GM23248 (cell line): Measurements from ENCODE around the gene PATJ. TPM values are rescaled to one million over a fixed set of nuclear protein-coding genes. Genes with fewer than 3 reads are reported as not detected.
"Not testable (repeated sequence)": the region's sequence is repeated elsewhere in the genome, so short reads cannot be mapped to it uniquely, and the experiment has no call there.

Experiments
- DNase-seq: peaks from one replicate; pipeline ENCODE4 v3.0.0-alpha.2; 2015
- H2AFZ ChIP-seq: fragments of 200-600 bp; sonication (generic); 2 replicates; pipeline ENCODE4 v1.6.1; 2016; ENCODE audit warnings: antibody characterized with exemption
- H3F3A ChIP-seq: fragments of 200-600 bp; sonication (generic); 2 replicates; pipeline ENCODE4 v1.6.1; 2016; ENCODE audit warnings: mild to moderate bottlenecking, antibody characterized with exemption, mixed run types; ENCODE audit not compliant: insufficient read depth
- H3K27ac ChIP-seq: fragments of 200-600 bp; sonication (generic); 2 replicates; pipeline ENCODE4 v1.5.1; 2016; ENCODE audit warnings: mild to moderate bottlenecking
- H3K27me3 ChIP-seq: fragments of 200-600 bp; sonication (generic); replicated peaks from 2 replicates; pipeline ENCODE4 v1.6.1; 2016; ENCODE audit warnings: mild to moderate bottlenecking; ENCODE audit not compliant: insufficient read depth
- H3K36me3 ChIP-seq: fragments of 200-600 bp; sonication (generic); 2 replicates; pipeline ENCODE4 v1.6.1; 2016; ENCODE audit warnings: low read depth, mild to moderate bottlenecking
- H3K4me1 ChIP-seq: fragments of 200-600 bp; sonication (generic); 2 replicates; pipeline ENCODE4 v1.6.1; 2016; ENCODE audit warnings: mild to moderate bottlenecking; ENCODE audit not compliant: insufficient read depth
- H3K4me2 ChIP-seq: fragments of 200-600 bp; sonication (generic); one replicate; pipeline ENCODE4 v1.6.1; 2016; ENCODE audit warnings: mild to moderate bottlenecking; ENCODE audit not compliant: unreplicated experiment
- H3K4me3 ChIP-seq: fragments of 200-600 bp; sonication (generic); 2 replicates; pipeline ENCODE4 v1.5.1; 2016; ENCODE audit warnings: mild to moderate bottlenecking
- H3K79me2 ChIP-seq: fragments of 200-600 bp; sonication (generic); 2 replicates; pipeline ENCODE4 v1.6.1; 2016; ENCODE audit warnings: mild to moderate bottlenecking; ENCODE audit not compliant: insufficient read depth
- H3K9ac ChIP-seq: fragments of 200-600 bp; sonication (generic); 2 replicates; pipeline ENCODE4 v1.6.1; 2016; ENCODE audit warnings: mild to moderate bottlenecking
- H3K9me2 ChIP-seq: fragments of 200-600 bp; sonication (generic); 2 replicates; pipeline ENCODE4 v1.6.1; 2016; ENCODE audit warnings: mixed run types, mild to moderate bottlenecking, moderate library complexity; ENCODE audit not compliant: insufficient read depth
- H3K9me3 ChIP-seq: fragments of 200-600 bp; sonication (generic); one replicate; pipeline ENCODE4 v1.6.1; 2017; ENCODE audit warnings: low read depth
- H4K20me1 ChIP-seq: fragments of 200-600 bp; sonication (generic); 2 replicates; pipeline ENCODE4 v1.6.0; 2016; ENCODE audit not compliant: insufficient read depth
- EZH2 ChIP-seq: fragments of 200-600 bp; sonication (generic); IDR thresholded peaks from 2 replicates; pipeline ENCODE4 v1.6.1; 2018; ENCODE audit warnings: antibody characterized with exemption, mild to moderate bottlenecking; ENCODE audit not compliant: insufficient read depth, poor library complexity, severe bottlenecking
- EZH2phosphoT487 ChIP-seq: fragments of 200-600 bp; sonication (generic); IDR thresholded peaks from 2 replicates; pipeline ENCODE4 v1.6.1; 2018; ENCODE audit warnings: antibody characterized with exemption, moderate library complexity, mild to moderate bottlenecking, low read depth; ENCODE audit not compliant: insufficient read depth
- WGBS, 2 experiments: methylation state at CpG; one replicate each; pipeline ENCODE4 v1.1.6; 2015 to 2017; ENCODE audit warnings: low lambda C conversion rate in 2 of 2, low coverage in 1 of 2; ENCODE audit errors: missing lambda C conversion rate in 2 of 2; 5-methylcytosine and 5-hydroxymethylcytosine counted together
- in situ Hi-C: fragments of 300-500 bp; cut with MboI; formaldehyde crosslinking; loops from 2 replicates; pipeline ENCODE4 v1.15.0; 2020
- polyA plus RNA-seq: library from polyadenylated mRNA; unstranded; fragments of >200 nt; fragmentation: Nextera tagmentation; extraction: Ambion mirVana; gene quantifications from 2 replicates; pipeline ENCODE4 v1.2.1, GENCODE V29; 2016
- total RNA-seq: library from RNA; depleted of rRNA; stranded (reverse); fragments of >200 nt; shearing (Covaris generic); gene quantifications from 2 replicates; pipeline ENCODE4 v1.2.3, GENCODE V29; 2014

PATJ gene
- total and polyA plus RNA-seq, 2 experiments from 2014 or later = 5.3 to 6.1 TPM

DNA sequence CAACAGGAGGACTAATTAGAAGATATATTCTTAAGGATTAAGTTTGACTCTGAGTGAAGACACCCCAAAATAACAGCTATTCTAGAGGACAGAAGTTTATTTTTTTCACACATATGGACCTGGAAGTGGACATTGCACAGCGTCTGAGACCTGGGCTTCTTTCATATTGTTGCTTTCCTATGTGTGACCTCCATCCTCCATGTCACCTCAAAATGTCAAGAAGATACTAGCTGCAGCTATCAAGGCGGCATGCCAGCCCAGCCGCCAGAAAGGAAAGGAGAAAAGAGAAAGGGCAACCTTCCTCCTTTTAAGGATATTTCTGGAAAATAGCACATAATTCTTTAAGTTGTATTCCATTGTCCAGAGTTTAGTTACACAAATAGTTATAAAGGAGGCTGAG is 220.4 kb downstream of the PATJ start:
- Histone ChIP-seq H2AFZ (no peak overlapping the region), H3K4me1 (no peaks in the 10 kb centered on the region), H3K9me2 (no peaks in the 10 kb centered on the region), H3K27me3 (no peaks in the 10 kb centered on the region), H4K20me1 (no peaks in the 10 kb centered on the region), H3K4me2 (no peak overlapping the region), H3K79me2 (no peaks in the 10 kb centered on the region), H3K9me3 (no peaks in the 10 kb centered on the region), H3K9ac (no peak overlapping the region), H3K4me3 (no peak overlapping the region), H3K36me3 (no peaks in the 10 kb centered on the region), H3K27ac (no peak overlapping the region), H3F3A (no peaks in the 10 kb centered on the region)
- TF ChIP-seq EZH2phosphoT487 = no peak
- WGBS, 2 experiments = 93 to 98% methylated on average over 3 of the region's 3 CpGs
- in situ Hi-C loops = no loop called here
- no peak for DNase-seq

DNA sequence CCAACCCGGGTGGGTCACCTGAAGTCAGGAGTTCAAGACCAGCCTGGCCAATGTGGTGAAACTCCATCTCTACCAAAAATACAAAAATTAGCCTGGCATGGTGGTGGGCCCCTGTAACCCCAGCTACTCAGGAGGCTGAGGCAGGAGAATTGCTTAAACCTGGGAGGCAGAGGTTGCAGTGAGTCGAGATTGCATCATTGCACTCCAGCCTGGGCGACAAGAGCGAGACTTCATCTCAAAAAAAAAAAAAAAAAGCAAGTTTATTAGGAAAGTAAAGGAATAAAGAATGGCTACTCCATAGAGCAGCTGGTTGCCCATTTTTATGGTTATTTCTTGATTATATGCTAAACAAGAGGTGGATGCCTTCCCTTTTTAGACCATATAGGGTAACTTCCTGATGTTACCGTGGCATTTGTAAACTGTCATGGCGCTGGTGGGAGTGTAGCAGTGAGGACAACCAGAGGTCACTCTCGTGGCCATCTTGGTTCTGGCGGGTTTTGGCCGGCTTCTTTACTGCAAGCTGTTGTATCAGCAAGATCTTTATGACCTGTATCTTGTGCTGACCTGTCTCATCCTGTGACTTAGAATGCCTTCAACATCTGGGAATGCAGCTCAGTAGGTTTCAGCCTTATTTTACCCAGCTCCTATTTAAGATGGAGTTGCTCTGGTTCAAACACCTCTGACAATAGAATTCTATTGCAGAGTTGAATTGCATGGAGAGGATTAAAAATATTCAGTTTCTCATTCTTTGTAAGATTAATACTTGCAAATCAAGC is 224.4 kb downstream of the PATJ start:
- H3K9ac ChIP-seq, H3K36me3 ChIP-seq, H3F3A ChIP-seq, DNase-seq, H3K27ac ChIP-seq, H3K79me2 ChIP-seq, in situ Hi-C loops, H3K27me3 ChIP-seq, H3K9me2 ChIP-seq, H3K4me3 ChIP-seq, H4K20me1 ChIP-seq, H3K4me1 ChIP-seq, H3K4me2 ChIP-seq, H2AFZ ChIP-seq, H3K9me3 ChIP-seq: not testable (repeated sequence)
- WGBS, 2 experiments = 79 to 86% methylated on average over 8 to 9 of the region's 9 CpGs

DNA sequence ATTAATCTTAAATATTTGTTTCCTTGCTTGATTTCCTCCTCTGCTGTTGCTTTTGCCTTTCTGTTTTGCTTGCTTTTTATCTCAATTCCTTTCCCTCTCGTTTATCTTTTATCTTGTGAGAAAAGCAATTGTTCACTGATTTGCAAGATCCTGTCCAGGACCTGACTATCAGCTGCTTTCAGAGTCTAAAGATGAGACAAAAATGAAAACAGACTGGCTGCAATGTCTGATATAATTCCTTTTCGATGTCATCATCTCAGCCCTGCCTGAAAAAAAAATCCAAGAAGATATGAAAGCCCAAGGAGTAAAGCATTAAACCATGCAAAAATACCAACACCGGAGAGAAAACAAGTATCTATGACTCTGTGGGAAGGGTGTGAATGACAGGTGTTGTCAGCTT is 225.5 kb downstream of the PATJ start:
- Histone ChIP-seq H3K27ac (no peak overlapping the region), H3K9me2 (no peaks in the 10 kb centered on the region), H4K20me1 (no peaks in the 10 kb centered on the region), H3K27me3 (no peaks in the 10 kb centered on the region), H3K9me3 (no peaks in the 10 kb centered on the region), H3K4me3 (no peak overlapping the region), H3K4me2 (peak overlapping the region; percentile 1), H3K36me3 (no peaks in the 10 kb centered on the region), H3K4me1 (no peaks in the 10 kb centered on the region), H2AFZ (no peak overlapping the region), H3K79me2 (no peaks in the 10 kb centered on the region), H3K9ac (no peak overlapping the region), H3F3A (no peaks in the 10 kb centered on the region)
- peak; percentile 10 for DNase-seq
- TF ChIP-seq EZH2 (no peak), EZH2phosphoT487 (no peak)
- 23 to 31% methylated on average over 3 of the region's 3 CpGs for WGBS, 2 experiments
- in situ Hi-C loops = no loop called here

DNA sequence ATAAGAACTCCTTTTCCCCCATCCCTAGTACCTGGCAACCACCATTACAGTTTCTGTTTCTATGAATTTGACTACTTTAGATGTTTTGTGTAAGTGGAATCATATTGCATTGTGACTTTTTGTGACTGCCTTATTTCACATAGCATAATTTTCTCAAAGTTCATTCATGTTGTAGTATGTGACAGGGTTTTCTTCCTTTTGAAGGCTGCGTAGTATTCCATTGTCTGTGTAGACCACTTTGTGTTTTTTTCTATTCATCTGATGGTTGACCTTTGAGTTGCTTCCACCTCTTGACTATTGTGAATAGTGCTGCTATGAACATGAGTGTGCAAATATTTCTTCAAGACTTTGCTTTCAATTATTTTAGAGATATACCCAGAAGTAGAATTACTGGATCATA is 226.6 kb downstream of the PATJ start:
- H3K79me2 ChIP-seq = no peaks in the 10 kb centered on the region
- H3F3A ChIP-seq = no peaks in the 10 kb centered on the region
- H3K36me3 ChIP-seq = no peaks in the 10 kb centered on the region
- H3K4me3 ChIP-seq = no peak overlapping the region
- no peak overlapping the region for H3K27ac ChIP-seq
- no peaks in the 10 kb centered on the region for H4K20me1 ChIP-seq
- no peaks in the 10 kb centered on the region for H3K9me3 ChIP-seq
- no peak overlapping the region for H3K4me2 ChIP-seq
- 84 to 93% methylated on average over 1 of the region's 1 CpG for WGBS, 2 experiments
- TF ChIP-seq EZH2 (no peak), EZH2phosphoT487 (no peak)
- H3K4me1 ChIP-seq = no peaks in the 10 kb centered on the region
- no peaks in the 10 kb centered on the region for H3K27me3 ChIP-seq
- H2AFZ ChIP-seq = no peak overlapping the region
- H3K9ac ChIP-seq = no peak overlapping the region
- H3K9me2 ChIP-seq = no peaks in the 10 kb centered on the region
- no peak for DNase-seq
- in situ Hi-C loops = no loop called here
